ENCODE data around the gene TSPAN5.

The TSPAN5 gene

DNA sequence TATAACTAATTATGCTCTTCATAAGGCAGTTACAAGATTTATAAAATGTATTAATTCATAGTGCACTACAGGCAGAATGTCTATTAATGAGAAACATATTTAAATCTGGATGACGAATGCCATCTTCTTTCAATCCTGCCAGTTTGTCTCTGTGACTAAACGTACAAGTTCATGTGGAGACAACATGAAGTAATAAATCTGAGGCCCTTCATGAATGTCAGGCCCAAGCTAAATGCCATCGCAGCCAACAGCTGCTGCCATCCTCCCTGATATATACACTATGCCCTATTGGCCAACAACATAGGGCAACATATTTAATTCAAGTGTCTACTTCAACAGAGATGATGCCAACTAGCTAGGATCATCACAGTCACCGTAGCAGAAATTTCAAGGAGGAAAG lies 43.7 kb downstream of the TSPAN5 start:
- DNase-seq = no peak

DNA sequence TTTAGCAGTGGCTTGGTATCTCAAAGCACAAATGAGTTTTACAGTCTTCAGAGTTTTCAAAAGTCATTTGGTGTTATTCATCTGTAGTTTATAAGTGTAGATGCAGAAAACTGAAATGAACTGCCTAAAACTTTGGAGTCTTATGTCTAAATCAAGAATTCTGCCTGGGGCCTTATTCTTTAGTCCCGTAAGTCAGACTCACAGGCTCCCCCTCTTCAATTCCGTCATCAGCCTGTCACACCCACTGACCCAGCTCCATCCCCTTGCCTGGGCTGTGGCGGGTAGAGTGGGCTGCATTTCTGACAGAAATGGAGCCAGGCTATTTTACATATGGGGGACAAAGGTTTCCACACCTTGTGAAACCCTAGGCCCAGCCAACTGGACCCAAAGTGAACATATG lies 44.3 kb downstream of the TSPAN5 start:
- DNase-seq = no peak

DNA sequence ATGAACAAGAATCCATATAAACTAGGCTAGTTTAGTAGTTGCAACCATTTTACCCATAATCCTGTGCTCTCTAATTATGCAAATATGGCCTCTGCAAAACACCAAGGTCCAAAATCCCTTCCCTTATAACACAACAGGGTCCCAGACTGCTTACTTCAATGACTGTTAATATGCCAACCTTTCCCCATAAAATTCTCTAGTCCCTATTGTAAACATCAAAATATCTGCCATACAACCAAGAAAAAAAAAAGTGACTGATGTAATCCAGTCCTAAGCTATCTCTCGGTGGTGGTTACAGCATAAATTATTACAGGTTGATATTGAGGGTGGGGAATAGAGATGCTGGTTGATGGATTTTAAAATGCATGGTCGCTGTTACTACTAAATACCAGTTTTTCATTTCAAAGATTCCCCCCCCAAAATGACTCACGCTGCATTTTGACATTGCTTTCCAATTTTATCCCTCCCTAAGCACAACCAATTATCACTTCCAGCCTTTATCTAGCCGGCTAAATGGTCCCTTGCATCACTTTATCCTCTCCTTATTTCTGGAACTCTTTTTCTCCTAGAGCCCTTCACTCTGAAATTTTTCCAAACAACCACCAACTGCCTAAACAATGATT lies 44.8 kb downstream of the TSPAN5 start:
- DNase-seq = no peak

DNA sequence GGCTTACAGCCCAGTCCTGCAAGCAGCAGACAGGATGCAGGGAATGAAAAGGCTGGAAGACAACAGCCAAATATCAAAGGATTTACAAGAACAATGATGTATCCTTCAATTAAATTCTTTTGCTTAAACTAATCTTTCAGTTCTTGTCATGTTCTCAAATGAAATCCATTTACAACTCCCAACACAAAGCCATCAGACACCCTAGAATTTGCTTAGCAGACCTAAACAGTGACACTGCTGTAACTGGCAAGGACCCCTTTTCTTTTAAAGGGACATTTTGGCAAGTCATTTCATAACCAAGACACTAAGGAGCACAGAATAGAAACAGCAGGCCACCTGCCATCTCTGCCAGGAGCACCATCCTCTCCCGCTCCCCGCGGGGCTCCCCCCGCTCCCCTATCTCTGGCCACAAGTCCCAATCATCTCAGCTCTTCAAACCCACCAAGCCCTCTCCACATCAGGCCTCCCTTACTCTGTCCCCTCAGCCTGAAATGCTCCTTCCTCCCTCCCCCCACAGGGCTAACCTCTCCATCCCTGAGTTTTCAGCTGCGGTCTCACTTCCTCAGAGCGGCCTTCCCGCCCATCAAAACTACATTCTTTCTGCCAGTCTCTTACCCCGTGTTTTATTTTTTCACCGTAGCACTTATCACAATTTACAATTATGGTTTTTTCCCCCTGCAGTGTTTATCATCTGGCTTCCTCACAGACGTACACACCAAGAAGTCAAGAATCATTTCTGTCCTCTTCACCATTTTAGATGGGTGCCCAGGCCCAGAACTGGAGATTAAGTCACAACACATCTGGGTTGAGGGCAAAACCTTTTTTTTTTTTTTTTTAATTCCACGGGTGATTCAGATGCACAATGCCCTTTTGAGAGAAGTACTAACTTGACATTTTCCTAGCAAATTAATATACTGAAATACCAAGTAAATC lies 45.8 kb downstream of the TSPAN5 start:
- DNase-seq = no peak

DNA sequence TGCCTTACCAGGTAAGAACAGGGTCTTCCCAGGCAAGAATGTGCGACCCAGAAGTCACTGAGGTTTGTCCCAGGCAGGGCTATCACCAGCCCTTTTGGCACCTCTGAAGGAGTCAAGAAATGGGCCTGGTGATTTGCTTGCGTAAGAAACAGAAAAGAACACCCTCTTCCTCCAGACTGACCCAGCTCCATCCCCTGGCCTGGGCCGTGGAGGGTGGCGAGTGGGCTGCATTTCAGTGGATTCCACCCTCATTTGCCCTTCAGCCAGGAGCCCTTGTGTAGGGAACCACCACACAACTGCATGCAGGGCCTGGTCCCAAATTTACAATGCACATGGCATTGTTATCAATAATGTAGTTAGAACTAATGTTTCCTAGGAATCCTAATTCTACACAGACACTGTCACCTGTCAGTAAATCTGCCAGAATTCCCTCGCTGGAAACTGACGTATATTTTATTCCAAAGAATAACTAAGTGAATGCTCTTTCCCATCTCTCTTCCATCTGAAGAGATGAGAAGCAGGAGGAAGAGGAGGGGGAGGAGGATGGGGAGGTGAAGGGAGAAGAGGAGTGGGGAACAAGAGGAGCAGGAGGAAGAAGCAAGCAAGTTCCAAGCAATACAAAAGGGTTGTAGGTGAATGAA lies 46.6 kb downstream of the TSPAN5 start:
- DNase-seq = no peak

DNA sequence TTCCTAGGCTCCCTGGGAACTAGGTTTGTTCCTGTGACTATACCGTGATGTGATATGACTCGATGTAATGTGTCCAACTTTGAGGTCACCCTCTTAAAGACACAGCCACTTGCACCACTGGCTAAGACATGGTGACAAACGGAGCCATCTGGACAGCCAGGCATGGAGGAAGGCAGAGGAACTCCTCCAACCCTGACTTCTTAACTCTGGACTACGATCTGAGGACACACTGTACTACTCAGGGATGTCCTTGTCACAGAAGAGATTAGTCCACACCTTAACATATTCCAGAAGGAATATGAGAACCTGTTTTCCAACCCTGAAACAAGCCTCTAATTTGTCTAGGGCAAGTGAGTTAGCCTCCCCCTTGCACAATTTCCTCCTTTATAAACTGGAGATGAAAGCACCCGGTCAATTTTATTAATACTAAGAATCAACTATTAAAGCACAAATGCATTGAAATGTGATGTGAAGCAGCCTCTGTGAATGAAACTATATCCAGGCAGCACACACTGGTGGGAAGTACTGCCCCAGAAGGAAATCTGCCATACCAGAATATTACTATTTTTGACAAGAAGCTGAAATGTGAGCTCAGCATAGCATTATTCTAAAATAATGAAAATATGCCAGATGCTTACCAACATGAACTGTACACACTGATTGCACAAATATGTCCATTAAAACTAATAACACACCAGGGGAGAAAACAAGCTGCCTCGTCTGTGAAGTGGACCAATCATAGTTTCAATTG lies 47.3 kb downstream of the TSPAN5 start:
- no peak for DNase-seq

DNA sequence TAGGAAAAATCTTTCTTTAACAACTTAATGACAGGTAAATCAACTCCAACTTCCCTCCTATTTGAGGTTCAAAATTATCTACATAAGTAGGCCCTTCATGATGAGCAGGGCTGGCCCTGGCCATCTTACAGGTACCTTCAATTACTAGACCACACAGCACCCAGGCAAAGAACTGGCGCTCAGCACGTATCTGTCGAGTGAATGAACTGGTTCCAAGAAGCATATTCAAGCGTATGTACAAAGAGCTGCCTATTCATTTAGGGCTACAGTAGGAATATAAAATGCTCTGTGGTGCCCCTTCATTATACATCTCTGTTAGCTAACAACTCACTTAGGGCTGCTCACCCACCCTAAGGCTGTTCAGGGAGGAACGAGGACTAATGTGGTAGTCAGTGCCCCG lies 48.0 kb downstream of the TSPAN5 start:
- no peak for DNase-seq

DNA sequence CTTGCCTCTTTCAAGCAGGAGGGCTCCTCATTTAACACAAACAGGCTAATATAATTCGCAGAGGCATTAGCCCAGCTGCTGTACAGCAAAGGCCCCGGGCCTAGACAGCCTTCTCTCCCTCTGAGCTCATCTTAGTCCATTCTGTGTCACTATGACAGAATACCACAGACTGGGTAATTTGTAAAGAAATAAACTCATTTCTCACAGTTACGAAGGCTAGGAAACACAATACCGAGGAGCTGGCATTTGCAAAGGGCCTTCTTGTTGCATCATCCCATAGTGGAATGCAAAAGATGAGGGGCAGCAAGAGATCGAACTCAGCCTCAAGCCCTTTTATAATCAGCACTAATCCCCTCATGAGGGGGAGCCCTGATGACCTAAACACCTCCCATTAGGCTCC lies 48.5 kb downstream of the TSPAN5 start:
- no peak for DNase-seq

DNA sequence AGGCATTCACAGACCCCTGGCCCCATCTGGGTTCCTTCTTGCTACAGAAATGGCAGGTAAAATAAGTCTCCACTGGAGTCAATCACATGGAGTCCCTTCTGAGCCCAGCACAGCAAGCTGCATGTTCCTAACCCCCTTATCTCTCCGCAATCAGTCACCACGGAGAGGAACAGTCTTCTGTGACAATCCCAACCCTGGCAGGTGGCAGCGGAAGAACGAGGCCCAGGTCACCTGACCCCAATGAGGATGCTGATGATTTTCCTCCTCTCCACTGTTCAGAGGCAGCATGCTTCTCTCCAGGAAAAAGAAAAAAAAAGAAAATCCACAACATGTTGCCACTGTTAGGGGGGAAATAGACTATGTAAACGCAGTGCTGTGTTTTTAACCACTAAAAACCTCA lies 50.1 kb downstream of the TSPAN5 start:
- no peak for DNase-seq

DNA sequence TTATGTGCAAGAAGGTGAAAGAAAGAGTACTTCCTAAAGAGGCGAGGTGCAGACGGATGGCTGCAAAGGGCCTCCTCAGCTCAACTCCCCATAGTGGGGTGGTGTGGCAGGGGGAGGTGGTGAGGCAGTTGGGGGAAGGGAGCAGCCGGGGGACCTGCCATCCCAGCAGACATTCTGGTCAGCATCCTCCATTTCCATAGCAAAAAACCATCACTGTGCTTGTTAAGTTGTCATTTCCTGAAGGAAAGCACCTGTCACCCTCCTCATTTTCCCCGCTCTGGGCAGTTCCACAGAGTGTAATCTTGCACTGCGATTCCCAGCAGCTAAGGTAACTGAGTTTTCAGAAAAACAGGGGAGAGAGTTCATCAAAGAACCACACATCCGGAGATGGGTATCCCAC lies 51.5 kb downstream of the TSPAN5 start:
- DNase-seq = no peak

DNA sequence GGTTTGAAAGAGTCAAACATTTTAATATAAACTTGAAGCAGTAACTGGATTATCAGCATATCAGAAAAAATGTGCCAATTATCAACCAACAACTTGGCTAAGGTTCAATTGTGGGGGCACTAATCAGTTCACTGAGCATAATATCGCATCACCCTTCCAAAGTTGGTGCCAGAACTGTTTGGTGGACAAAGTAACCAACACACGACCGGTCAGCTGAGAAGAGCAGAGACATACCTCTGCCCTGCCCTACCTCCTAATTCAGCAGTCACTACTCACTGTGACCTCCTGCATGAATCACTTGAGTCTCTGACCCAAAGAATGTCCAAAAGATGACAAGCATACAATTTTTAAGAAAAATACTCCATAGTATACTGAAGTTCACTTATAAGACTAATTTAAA lies 53.2 kb downstream of the TSPAN5 start:
- no peak for DNase-seq

DNA sequence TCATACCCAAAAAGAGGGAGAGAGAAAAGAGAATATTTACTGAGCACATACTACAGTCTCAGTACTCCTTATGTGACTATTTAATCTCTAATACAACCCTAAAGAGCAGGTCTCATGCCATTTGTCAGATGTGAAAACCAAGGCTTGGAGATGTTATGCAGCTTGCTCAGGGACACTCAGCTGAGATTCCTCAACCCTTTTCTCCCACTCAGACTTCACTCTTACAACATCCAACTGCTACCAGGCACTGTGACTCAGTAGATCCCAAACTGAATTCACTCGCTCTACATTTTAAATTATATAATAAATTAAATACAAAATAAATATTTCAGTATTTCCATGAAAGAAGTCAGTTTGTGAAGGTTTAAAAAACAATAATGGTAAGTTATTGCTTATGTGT lies 53.7 kb downstream of the TSPAN5 start:
- no peak for DNase-seq

DNA sequence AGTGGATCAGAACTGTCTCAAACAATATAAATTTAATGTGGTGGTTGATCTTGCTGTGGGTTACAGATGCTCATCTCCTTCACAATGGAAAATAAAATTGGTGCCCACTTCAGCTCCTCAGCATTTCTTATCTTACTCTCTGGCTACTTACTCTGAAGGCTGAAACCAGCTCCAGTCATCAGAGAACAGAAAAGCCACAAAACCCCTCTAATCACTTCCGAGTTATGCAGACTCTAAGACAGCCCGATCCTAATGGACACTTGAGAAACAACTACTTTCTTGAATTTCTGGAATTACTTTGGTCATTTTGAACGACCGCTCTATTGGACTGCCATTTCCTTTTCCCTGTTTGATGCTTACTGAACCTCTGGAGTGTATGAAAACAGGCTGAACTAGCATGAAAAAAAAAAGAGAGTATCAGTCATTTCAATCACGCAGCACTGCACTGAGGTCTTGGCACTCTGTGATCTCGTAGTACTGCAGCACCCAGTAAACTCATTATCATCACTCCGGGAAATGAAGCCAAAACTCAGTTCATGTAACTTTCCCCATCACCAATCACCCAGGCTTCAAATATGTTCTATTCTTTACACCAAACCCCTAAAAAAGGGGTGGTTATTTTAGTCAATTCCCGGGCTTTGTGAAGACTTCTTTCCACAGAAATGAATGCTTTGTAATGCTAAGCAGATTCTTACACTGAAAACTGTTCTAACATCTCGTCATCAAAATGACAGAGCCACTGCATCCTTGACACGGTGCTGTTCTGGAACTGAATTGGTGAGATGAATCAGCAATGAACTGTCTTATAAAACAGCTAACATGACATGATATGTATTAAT lies 54.5 kb downstream of the TSPAN5 start:
- DNase-seq = no peak

DNA sequence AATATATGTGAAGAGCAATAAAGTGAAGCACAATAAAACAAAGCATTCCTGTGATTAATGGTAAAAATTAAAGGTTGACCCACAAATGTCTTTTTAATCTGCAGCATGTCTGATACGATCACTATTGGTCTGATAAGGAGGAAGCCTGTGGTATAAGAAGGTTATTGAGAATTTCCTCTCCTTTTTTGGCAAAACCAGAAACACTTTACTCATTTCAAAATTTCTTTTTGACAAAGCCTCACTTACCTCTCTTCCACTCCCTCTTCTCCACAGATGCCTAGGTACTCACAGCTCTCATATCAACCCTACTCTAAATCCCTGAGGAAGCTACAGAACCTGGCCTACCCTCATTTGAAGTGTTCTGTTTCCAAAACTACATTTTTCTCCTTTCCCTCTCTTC lies 56.1 kb downstream of the TSPAN5 start:
- no peak for DNase-seq

DNA sequence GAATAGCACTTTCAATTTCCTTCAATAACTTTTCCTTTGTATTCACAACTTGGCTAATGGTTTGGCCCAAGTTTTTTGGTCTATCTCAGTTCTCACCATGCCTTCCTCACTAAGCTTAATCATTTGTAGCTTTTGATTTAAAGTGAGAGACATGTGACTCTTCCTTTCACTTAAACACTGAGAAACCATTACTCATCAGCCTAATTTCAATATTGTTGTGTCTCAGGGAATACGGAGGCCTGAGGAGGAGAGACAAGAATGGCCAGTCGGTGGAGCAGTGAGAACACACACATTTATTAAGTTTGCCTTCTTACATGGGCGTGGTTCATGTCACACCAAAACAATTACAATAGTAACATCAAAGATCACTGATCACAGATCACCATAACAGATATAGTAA lies 56.7 kb downstream of the TSPAN5 start:
- DNase-seq = no peak

DNA sequence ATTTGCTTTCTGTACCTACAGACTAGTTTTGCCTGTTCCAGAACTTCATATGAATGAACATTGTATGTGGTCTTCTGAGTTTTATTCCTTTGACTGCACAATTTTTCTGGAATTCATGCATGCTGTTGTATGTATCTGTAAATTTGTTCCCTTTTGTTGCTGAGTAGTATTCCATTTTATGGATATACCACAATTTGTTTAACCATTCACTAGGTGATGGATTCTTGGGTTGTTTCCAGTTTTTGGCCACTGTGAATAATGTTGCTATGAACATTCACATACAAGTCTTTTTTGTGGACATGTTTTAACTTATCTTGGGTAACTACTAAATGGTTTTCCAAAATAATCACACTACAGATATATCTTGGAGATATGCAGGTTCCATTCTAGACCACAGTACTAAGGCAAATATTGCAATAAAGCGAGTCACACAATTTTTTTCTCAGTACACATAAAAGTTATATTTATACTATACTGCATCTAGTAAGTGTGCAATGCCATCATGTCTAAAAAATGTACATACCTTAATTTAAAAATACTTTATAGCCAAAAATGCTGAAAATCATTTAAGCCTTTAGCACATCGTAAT lies 58.7 kb downstream of the TSPAN5 start:
- DNase-seq = no peak

DNA sequence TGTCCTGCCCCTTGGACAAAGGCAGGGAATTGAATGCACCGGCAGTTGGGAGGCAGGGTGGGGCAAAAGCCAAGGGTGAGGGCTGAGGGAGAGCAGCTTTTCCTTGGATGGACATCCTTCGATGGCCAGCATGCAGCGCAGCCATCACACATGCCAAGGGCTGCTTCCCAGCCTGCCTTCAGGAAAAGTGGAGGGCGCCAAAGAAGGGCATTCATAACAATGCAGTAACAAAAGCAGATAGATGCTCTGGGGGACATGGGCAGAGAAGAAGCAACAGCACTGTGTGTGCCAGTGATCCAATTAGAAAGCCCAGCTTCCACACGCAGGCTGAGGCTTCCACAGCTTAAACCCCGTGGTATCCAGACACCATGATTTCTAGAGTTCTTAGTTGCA lies 71.5 kb downstream of the TSPAN5 start:
- DNase-seq = no peak

DNA sequence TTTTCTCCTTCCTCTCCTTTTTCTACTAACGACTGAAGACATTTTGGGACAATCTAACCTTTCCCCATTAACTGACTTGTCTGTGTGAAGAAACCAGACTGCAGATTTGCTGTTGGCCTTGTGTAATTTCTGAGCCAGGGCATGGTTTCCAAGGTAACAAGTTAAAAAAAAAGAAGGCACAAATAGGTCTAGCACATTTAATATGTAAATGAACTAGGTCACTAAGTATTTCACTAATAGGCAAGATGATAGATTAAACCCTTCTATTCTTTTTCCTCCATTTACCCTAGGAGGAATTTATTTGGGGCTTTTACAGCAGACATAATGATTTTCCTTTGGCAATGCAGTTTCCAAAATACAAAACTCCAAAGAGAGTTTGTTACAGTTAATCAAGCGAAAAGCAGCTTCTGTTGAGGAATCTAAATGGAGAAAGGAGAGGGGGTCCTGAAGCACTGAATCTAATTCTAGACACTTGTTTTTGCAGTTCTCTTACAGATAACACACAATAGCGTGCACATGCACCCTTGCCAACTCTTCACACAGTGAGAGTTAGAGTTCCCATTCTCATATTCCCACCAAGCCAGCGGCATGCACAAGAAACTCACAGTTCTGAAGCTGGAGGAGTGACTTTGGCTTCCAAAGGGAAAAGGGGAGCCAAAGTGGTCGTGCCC lies 72.0 kb downstream of the TSPAN5 start:
- no peak for DNase-seq

DNA sequence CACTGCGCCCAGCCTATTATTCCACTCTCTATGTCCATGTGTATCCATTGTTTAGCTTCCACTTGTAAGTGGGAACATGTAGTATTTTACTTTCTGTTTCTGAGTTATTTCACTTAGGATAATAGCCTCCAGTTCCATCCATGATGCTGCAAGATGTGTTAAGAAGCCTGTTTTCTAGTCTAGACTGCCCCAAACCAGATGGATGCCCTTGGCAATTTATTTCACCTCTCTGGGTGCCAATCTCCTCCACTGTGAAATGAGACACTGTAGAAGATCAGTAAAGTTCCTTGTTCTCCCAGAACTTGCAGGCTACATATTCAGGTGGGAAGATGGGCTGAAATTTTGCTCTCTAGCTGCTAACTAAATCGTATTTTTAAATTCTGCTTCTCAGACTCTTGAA lies 72.8 kb downstream of the TSPAN5 start:
- DNase-seq = no peak

DNA sequence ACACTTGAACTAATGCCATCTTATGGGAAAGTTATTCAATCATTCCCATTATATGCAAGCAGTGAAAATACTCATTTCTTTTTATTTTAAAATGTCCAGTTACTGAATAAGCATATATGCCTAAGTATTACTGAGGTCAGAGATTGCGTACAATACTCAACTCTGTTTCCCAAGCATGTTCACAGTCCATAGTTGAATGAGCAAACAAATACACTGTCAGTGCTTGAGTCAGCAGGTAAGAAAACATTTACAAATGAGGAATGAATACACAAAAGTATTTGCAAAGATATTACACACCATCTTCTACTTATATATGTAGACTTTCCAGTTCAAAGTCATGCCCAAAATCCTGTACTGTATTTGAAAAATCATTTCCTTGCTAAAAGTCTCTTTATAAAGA lies 74.1 kb downstream of the TSPAN5 start:
- no peak for DNase-seq

DNA sequence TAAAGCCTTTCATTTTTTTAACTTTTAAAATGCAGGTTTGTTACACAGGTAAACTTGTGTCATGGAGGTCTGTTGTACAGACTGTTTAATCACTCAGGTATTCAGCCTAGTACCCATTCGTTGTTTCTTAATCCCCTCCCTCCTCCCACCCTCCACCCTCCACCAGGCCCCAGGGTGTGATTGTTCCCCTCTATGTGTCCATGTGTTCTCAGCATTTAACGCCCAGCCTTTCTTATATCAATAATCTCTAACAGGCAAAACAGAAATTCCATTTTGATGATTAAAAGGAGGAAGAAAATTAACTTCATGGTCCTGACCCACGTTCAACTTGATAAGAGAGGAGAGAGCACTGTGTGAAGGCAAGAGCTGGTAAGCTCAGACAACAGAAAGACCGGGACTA lies 75.1 kb downstream of the TSPAN5 start:
- no peak for DNase-seq

DNA sequence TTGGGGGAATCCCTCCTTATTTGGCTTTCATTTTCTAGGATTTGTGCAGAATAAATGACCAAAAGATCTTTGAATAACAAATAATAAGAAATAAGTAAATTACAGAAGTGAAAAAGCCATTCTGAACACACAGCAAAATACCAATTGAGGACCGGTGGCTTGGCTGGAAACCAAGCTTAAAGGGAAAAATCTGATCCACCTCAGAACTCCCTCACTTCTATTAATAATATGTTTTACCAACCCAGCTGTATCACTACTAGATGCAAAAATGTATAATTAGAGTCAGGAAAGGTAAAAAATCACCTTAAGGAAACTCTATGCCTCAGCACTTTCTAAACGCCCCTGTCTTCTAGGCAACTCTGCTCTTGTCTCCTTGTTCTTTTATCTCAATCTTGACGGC lies 77.3 kb downstream of the TSPAN5 start:
- DNase-seq = no peak

Measured in NCI-H1694 treated with DMSO at 0.1 percent for 48 hours (cell line).